IPS-18a (cell line): ENCODE data around the gene CHMP3.
"Not testable (repeated sequence)": the region's sequence is repeated elsewhere in the genome, so short reads cannot be mapped to it uniquely, and the experiment has no call there.

Experiments used
- H3K27ac ChIP-seq: one replicate; pipeline ENCODE4 v1.5.1; 2013; ENCODE audit warnings: low read length
- H3K27me3 ChIP-seq: one replicate; pipeline ENCODE4 v1.6.1; 2013; ENCODE audit warnings: mild to moderate bottlenecking, low read length; ENCODE audit not compliant: control insufficient read depth, insufficient read depth
- H3K36me3 ChIP-seq: one replicate; pipeline ENCODE4 v1.6.1; 2013; ENCODE audit warnings: low read depth, low read length; ENCODE audit not compliant: control insufficient read depth
- H3K4me1 ChIP-seq: one replicate; pipeline ENCODE4 v1.6.1; 2013; ENCODE audit warnings: low read depth, low read length; ENCODE audit not compliant: control insufficient read depth
- H3K4me3 ChIP-seq: one replicate; pipeline ENCODE4 v1.5.1; 2013; ENCODE audit warnings: low read length
- H3K9ac ChIP-seq: one replicate; pipeline ENCODE4 v1.6.1; 2013; ENCODE audit warnings: mild to moderate bottlenecking, low read length, moderate library complexity
- H3K9me3 ChIP-seq: one replicate; pipeline ENCODE4 v1.6.1; 2013; ENCODE audit warnings: low read depth, low read length; ENCODE audit not compliant: control insufficient read depth

The CHMP3 gene

GRCh38 chr2:86562922-86563649 is at the start of gene CHMP3:
Gene CHMP3, minus strand, starts transcription at chr2:86563443. Its CDS starts 95 bp downstream, at chr2:86563348.
- peaks cover 45% of the 10 kb centered on the region for H3K27me3 ChIP-seq
- peak within 1 kb of the TSS; percentile 91 for H3K27ac ChIP-seq
- H3K9me3 ChIP-seq = no peaks in the 10 kb centered on the region
- H3K4me3 ChIP-seq = peak within 1 kb of the TSS; percentile 92
- peaks cover 4% of the 10 kb centered on the region for H3K4me1 ChIP-seq
- peak within 1 kb of the TSS; percentile 89 for H3K9ac ChIP-seq
- H3K36me3 ChIP-seq = no peaks in the 10 kb centered on the region

- Histone ChIP-seq H3K9ac (no peak overlapping the region), H3K27ac (no peak overlapping the region), H3K9me3 (no peaks in the 10 kb centered on the region), H3K4me1 (no peaks in the 10 kb centered on the region), H3K27me3 (no peaks in the 10 kb centered on the region), H3K4me3 (no peak overlapping the region), H3K36me3 (no peaks in the 10 kb centered on the region)
Measured at GRCh38 chr2:86610871-86611270, 47.6 kb upstream of the CHMP3 start.

- Histone ChIP-seq H3K4me1 (no peaks in the 10 kb centered on the region), H3K27ac (no peak overlapping the region), H3K27me3 (no peaks in the 10 kb centered on the region), H3K4me3 (no peak overlapping the region), H3K9me3 (no peaks in the 10 kb centered on the region), H3K36me3 (no peaks in the 10 kb centered on the region), H3K9ac (no peak overlapping the region)
Measured at GRCh38 chr2:86608832-86609410, 45.7 kb upstream of the CHMP3 start.

- no peaks in the 10 kb centered on the region for H3K36me3 ChIP-seq
- H3K4me1 ChIP-seq = no peaks in the 10 kb centered on the region
- no peak overlapping the region for H3K27ac ChIP-seq
- no peaks in the 10 kb centered on the region for H3K27me3 ChIP-seq
- H3K9ac ChIP-seq = no peak overlapping the region
- H3K4me3 ChIP-seq = no peak overlapping the region
- H3K9me3 ChIP-seq = no peaks in the 10 kb centered on the region
Measured at GRCh38 chr2:86603905-86604304, 40.7 kb upstream of the CHMP3 start.

GRCh38 chr2:86598966-86599365 is 35.7 kb upstream of the CHMP3 start:
- H3K36me3 ChIP-seq = no peaks in the 10 kb centered on the region
- no peaks in the 10 kb centered on the region for H3K9me3 ChIP-seq
- H3K27ac ChIP-seq = no peak overlapping the region
- no peak overlapping the region for H3K4me3 ChIP-seq
- H3K9ac ChIP-seq = no peak overlapping the region
- no peaks in the 10 kb centered on the region for H3K27me3 ChIP-seq
- H3K4me1 ChIP-seq = no peaks in the 10 kb centered on the region

GRCh38 chr2:86596118-86596517 is 32.9 kb upstream of the CHMP3 start:
- no peaks in the 10 kb centered on the region for H3K27me3 ChIP-seq
- no peaks in the 10 kb centered on the region for H3K4me1 ChIP-seq
- no peak overlapping the region for H3K9ac ChIP-seq
- no peaks in the 10 kb centered on the region for H3K9me3 ChIP-seq
- H3K4me3 ChIP-seq = no peak overlapping the region
- H3K27ac ChIP-seq = no peak overlapping the region
- H3K36me3 ChIP-seq = no peaks in the 10 kb centered on the region

GRCh38 chr2:86593266-86593665 is 30.0 kb upstream of the CHMP3 start:
- H3K27ac ChIP-seq = no peak overlapping the region
- no peak overlapping the region for H3K9ac ChIP-seq
- no peaks in the 10 kb centered on the region for H3K27me3 ChIP-seq
- no peak overlapping the region for H3K4me3 ChIP-seq
- H3K9me3 ChIP-seq = no peaks in the 10 kb centered on the region
- H3K4me1 ChIP-seq = no peaks in the 10 kb centered on the region
- H3K36me3 ChIP-seq = no peaks in the 10 kb centered on the region

- Histone ChIP-seq H3K4me3 (no peak overlapping the region), H3K27ac (no peak overlapping the region), H3K27me3 (no peaks in the 10 kb centered on the region), H3K36me3 (no peaks in the 10 kb centered on the region), H3K4me1 (no peaks in the 10 kb centered on the region), H3K9ac (no peak overlapping the region), H3K9me3 (no peaks in the 10 kb centered on the region)
Measured at GRCh38 chr2:86592547-86593230, 29.4 kb upstream of the CHMP3 start.

GRCh38 chr2:86589701-86590100 is 26.5 kb upstream of the CHMP3 start:
- H3K9me3 ChIP-seq, H3K4me1 ChIP-seq, H3K9ac ChIP-seq, H3K27ac ChIP-seq, H3K27me3 ChIP-seq, H3K4me3 ChIP-seq, H3K36me3 ChIP-seq: not testable (repeated sequence)

- H3K4me3 ChIP-seq = no peak overlapping the region
- H3K36me3 ChIP-seq = no peaks in the 10 kb centered on the region
- no peak overlapping the region for H3K27ac ChIP-seq
- no peaks in the 10 kb centered on the region for H3K9me3 ChIP-seq
- H3K9ac ChIP-seq = no peak overlapping the region
- no peaks in the 10 kb centered on the region for H3K4me1 ChIP-seq
- no peaks in the 10 kb centered on the region for H3K27me3 ChIP-seq
Measured at GRCh38 chr2:86584151-86584913, 21.1 kb upstream of the CHMP3 start.

- Histone ChIP-seq H3K27me3 (no peaks in the 10 kb centered on the region), H3K9me3 (no peaks in the 10 kb centered on the region), H3K4me1 (no peaks in the 10 kb centered on the region), H3K9ac (no peak overlapping the region), H3K27ac (no peak overlapping the region), H3K4me3 (no peak overlapping the region), H3K36me3 (no peaks in the 10 kb centered on the region)
Measured at GRCh38 chr2:86580560-86580959, 17.3 kb upstream of the CHMP3 start.
